ENCODE data around the gene LMF1.

Gene LMF1

DNA sequence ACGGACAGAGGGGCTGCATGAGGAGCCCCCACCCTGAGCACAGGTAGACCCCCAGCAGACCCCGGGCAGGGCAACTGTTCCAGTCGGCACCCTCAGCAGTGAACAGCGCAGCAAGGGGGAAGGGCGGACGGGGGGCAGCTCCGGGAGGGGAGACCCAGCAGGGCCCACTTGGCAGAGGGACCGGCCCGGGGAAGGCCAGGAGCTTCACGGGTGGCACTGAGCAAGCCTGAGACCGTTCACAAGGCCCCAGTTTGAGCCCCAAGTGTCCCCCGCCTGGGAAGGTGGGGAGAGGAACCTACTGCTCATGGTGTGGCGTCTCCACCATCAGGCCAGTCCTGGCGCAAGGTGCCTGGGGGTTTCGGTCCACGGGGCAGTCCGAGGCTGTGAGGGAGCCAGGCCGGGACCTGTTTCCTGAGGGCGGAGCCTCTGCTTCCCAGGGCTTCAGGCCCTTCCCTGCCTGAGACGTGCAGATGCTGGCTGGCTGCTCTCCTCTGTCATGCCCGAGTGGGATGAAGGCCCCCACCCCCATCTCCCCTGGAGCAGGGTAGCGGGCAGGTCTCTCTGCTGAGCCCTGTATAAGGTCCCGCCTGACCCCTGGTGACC lies 115.9 kb downstream of the LMF1 start:
- Histone ChIP-seq H3K36me3 (ENCODE audit: low read length) (no peaks in the 10 kb centered on the region), H3K4me2 (ENCODE audit: low read depth, low read length, poor library complexity, severe bottlenecking) (no peak overlapping the region), H3F3A (ENCODE audit: insufficient read depth) (no peaks in the 10 kb centered on the region), H3K9me2 (replicated peaks; ENCODE audit: insufficient read depth, low read length) (no peaks in the 10 kb centered on the region), H3K4me3 (ENCODE audit: insufficient read depth, low read length, poor library complexity, severe bottlenecking) (no peak overlapping the region), H4K20me1 (ENCODE audit: low read depth, low read length) (no peaks in the 10 kb centered on the region), H3K9ac (ENCODE audit: low read length) (no peak overlapping the region), H3K27me3 (ENCODE audit: low read length) (no peaks in the 10 kb centered on the region), H3K79me2 (ENCODE audit: insufficient read depth, low read length) (no peaks in the 10 kb centered on the region), H2AFZ (ENCODE audit: low read depth, low read length, severe bottlenecking) (no peak overlapping the region), H3K9me3 (ENCODE audit: insufficient read depth, low read length) (no peaks in the 10 kb centered on the region), H3K27ac (ENCODE audit: low read depth, low read length) (no peak overlapping the region)
- TF ChIP-seq, protein P1, sequence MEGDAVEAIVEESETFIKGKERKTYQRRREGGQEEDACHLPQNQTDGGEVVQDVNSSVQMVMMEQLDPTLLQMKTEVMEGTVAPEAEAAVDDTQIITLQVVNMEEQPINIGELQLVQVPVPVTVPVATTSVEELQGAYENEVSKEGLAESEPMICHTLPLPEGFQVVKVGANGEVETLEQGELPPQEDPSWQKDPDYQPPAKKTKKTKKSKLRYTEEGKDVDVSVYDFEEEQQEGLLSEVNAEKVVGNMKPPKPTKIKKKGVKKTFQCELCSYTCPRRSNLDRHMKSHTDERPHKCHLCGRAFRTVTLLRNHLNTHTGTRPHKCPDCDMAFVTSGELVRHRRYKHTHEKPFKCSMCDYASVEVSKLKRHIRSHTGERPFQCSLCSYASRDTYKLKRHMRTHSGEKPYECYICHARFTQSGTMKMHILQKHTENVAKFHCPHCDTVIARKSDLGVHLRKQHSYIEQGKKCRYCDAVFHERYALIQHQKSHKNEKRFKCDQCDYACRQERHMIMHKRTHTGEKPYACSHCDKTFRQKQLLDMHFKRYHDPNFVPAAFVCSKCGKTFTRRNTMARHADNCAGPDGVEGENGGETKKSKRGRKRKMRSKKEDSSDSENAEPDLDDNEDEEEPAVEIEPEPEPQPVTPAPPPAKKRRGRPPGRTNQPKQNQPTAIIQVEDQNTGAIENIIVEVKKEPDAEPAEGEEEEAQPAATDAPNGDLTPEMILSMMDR (IDR thresholded peaks at IDR 0.05; ENCODE audit: insufficient read depth, low read length, poor library complexity, severe bottlenecking): no peak
- TF ChIP-seq EZH2phosphoT487 (conservative IDR thresholded peaks at IDR 0.05; ENCODE audit: low read length): no peak

DNA sequence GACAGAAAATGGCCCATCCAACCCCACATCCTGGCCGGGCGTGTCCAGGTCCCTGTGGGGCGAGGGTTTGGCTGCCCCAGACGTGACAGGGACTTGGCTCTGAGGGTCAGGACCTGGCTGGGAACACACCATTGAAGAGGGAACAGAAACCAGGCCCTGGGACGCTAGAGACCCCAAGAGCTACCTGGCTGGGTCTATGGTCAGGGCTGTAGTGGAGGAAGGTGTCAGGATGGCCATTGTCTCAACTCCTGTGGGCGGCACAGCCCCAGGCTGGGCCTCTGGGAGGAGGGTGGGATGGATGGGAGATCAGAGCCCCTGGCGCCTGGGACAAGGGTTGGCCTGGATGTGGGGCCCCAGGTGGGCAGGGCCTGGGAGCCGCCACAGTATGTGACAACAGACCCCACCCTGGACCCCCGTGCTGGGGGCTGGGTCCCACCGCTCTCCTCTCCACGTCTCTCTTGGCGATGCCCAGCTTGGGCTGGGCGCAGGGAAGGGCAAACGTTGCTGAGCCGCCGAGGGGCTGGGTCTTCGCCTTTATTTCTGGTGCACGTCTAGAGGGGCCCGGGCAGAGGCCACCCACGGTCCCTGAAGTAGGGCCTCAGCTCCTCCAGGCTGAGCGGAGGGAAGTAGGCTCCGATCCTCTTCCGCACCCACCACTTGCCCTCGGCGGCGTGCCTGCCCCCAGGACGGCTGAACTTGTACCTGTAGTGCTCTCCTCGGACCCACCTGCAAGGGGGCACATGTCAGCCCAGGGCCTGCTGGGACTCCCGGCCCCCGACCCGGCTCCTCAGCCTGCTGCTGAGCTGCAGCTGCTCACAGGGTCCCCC lies 116.6 kb downstream of the LMF1 start:
- H3K36me3 ChIP-seq (ENCODE audit: low read length): no peaks in the 10 kb centered on the region
- no peaks in the 10 kb centered on the region for H4K20me1 ChIP-seq (ENCODE audit: low read depth, low read length)
- H3K9ac ChIP-seq (ENCODE audit: low read length): no peak overlapping the region
- H3K4me2 ChIP-seq (ENCODE audit: low read depth, low read length, poor library complexity, severe bottlenecking): no peak overlapping the region
- H3K27me3 ChIP-seq (ENCODE audit: low read length): no peaks in the 10 kb centered on the region
- TF ChIP-seq EZH2phosphoT487 (conservative IDR thresholded peaks at IDR 0.05; ENCODE audit: low read length): no peak
- TF ChIP-seq, protein P1 (IDR thresholded peaks at IDR 0.05; ENCODE audit: insufficient read depth, low read length, poor library complexity, severe bottlenecking): no peak
- no peaks in the 10 kb centered on the region for H3K9me3 ChIP-seq (ENCODE audit: insufficient read depth, low read length)
- H3K79me2 ChIP-seq (ENCODE audit: insufficient read depth, low read length): no peaks in the 10 kb centered on the region
- no peak overlapping the region for H2AFZ ChIP-seq (ENCODE audit: low read depth, low read length, severe bottlenecking)
- no peaks in the 10 kb centered on the region for H3K9me2 ChIP-seq (replicated peaks; ENCODE audit: insufficient read depth, low read length)
- H3K4me3 ChIP-seq (ENCODE audit: insufficient read depth, low read length, poor library complexity, severe bottlenecking): no peak overlapping the region
- no peak overlapping the region for H3K27ac ChIP-seq (ENCODE audit: low read depth, low read length)
- H3F3A ChIP-seq (ENCODE audit: insufficient read depth): no peaks in the 10 kb centered on the region

DNA sequence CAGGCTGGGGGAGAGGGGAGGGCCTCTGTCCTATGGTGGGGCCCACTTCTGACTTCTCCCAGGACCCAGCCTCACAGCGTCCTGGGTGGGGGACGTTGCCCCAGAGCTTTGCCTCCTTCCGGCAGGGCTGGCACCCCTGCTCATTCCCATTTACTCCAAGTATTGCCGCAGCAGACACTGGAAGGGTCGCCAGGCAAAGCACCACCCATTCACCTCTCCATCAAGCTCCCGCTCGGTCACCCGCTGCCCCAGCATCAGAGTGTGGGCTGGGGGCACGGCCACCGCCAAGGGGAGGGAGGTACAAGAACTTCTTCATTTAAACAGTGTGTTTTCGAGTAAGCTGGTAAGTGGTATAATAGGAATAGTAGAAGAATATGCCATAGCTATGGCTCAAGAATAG lies 117.5 kb downstream of the LMF1 start:
- TF ChIP-seq, protein P1 (IDR thresholded peaks at IDR 0.05; ENCODE audit: insufficient read depth, low read length, poor library complexity, severe bottlenecking): no peak
- TF ChIP-seq EZH2phosphoT487 (conservative IDR thresholded peaks at IDR 0.05; ENCODE audit: low read length): no peak
- no peaks in the 10 kb centered on the region for H3K9me3 ChIP-seq (ENCODE audit: insufficient read depth, low read length)
- no peak overlapping the region for H2AFZ ChIP-seq (ENCODE audit: low read depth, low read length, severe bottlenecking)
- no peaks in the 10 kb centered on the region for H3K27me3 ChIP-seq (ENCODE audit: low read length)
- no peak overlapping the region for H3K4me2 ChIP-seq (ENCODE audit: low read depth, low read length, poor library complexity, severe bottlenecking)
- no peak overlapping the region for H3K9ac ChIP-seq (ENCODE audit: low read length)
- H3K79me2 ChIP-seq (ENCODE audit: insufficient read depth, low read length): no peaks in the 10 kb centered on the region
- H3K9me2 ChIP-seq (replicated peaks; ENCODE audit: insufficient read depth, low read length): no peaks in the 10 kb centered on the region
- no peaks in the 10 kb centered on the region for H3F3A ChIP-seq (ENCODE audit: insufficient read depth)
- H4K20me1 ChIP-seq (ENCODE audit: low read depth, low read length): no peaks in the 10 kb centered on the region
- no peak overlapping the region for H3K27ac ChIP-seq (ENCODE audit: low read depth, low read length)
- no peaks in the 10 kb centered on the region for H3K36me3 ChIP-seq (ENCODE audit: low read length)
- H3K4me3 ChIP-seq (ENCODE audit: insufficient read depth, low read length, poor library complexity, severe bottlenecking): no peak overlapping the region

Data from SU-DHL-6 (cell line).